ENCODE results near the gene CADPS.

DNA sequence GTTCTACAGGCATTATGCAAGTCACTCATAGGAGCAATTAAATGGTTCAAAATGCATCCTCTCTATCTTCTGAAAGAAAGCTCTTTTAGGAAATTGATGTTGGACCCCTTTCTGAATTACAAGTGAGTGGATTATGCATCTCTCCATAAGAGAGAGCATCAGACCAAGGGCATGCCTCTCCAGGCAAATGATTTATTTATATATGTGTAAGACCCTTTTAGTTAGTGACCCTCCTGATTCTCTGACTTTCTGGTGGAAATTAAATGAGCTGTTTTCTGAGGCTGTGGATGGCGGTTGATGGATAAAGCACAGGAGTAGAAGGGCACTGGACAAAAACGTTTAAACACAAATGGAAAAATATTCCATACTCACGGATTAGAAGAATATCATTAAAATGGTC is 62.6 kb downstream of the CADPS start:
- TF ChIP-seq, protein P1, sequence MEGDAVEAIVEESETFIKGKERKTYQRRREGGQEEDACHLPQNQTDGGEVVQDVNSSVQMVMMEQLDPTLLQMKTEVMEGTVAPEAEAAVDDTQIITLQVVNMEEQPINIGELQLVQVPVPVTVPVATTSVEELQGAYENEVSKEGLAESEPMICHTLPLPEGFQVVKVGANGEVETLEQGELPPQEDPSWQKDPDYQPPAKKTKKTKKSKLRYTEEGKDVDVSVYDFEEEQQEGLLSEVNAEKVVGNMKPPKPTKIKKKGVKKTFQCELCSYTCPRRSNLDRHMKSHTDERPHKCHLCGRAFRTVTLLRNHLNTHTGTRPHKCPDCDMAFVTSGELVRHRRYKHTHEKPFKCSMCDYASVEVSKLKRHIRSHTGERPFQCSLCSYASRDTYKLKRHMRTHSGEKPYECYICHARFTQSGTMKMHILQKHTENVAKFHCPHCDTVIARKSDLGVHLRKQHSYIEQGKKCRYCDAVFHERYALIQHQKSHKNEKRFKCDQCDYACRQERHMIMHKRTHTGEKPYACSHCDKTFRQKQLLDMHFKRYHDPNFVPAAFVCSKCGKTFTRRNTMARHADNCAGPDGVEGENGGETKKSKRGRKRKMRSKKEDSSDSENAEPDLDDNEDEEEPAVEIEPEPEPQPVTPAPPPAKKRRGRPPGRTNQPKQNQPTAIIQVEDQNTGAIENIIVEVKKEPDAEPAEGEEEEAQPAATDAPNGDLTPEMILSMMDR (IDR thresholded peaks at IDR 0.05 in 8 of 11, conservative IDR thresholded peaks at IDR 0.05 in 3 of 11): no peak
- TF ChIP-seq POLR2A (IDR thresholded peaks at IDR 0.05): no peak
